HG02571 (cell line): ENCODE measurements around the gene C2CD4B.

Experiments used
- ATAC-seq: cut with Tn5 transposase; IDR thresholded peaks from one replicate; pipeline ENCODE4 v1.9.1; 2021; ENCODE audit warnings: mild to moderate bottlenecking, moderate library complexity; ENCODE audit not compliant: unreplicated experiment

C2CD4B gene

GRCh38 chr15:62149729-62150128 is 15.4 kb downstream of the C2CD4B start:
- no peak for ATAC-seq

DNA sequence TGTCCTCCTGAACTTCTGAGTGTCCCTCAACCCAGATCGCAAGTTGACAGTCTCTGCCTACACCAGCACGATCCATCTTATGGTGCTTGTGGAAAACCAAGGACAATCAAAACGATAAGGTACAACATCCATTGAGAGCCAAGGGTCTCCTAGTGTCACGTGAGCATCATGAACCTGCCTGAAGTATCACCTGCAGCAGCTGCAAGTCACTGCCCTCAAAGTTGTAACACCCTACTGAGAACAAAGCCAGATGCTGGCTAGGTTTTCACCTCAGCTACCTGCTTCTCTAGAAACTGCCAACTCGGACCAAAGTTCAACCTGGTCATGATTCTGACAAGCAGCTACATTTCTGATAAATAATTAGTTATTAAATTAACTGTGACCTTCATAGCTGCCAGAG is 17.5 kb downstream of the C2CD4B start:
- ATAC-seq = no peak

DNA sequence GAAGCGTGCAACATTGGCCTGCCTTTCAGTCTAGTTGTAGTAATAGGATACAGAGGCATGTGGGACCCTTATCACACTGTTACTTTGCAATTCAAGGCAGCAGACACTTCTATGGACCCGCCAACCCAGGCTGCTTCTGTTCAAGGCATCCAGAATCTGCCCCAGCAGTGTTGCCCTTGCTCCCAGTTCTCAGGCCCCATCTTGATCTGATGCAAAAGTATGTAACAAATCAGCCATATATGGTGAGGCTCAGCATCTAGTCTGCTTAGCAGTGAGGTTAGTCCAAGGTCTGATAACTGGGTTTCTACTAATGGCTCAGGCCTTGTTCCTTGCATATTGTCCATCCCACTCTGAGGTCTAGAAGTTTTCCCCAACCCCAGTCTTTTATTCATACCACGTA is 17.9 kb downstream of the C2CD4B start:
- ATAC-seq = no peak

- no peak for ATAC-seq
These were observed 19.9 kb downstream of the C2CD4B start for GRCh38 chr15:62145015-62145735.

DNA sequence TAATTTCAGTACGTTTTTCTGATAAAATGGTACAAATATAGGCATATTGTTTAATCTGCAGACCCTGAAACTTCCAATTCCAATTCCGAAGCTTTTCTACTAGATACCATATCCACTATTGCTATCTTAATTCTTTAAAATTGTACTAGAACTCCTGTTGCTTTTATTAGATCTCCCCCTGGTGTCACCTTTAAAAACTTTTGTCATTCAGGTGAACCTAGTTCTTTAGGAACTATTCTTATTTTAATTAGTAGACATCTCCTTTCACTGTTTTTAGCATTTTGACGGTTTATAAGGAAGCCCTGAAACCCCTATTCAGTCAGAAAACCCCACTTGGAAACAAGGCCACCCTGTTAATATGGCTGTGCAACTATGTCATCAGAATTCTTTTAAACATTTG is 22.3 kb downstream of the C2CD4B start:
- no peak for ATAC-seq

DNA sequence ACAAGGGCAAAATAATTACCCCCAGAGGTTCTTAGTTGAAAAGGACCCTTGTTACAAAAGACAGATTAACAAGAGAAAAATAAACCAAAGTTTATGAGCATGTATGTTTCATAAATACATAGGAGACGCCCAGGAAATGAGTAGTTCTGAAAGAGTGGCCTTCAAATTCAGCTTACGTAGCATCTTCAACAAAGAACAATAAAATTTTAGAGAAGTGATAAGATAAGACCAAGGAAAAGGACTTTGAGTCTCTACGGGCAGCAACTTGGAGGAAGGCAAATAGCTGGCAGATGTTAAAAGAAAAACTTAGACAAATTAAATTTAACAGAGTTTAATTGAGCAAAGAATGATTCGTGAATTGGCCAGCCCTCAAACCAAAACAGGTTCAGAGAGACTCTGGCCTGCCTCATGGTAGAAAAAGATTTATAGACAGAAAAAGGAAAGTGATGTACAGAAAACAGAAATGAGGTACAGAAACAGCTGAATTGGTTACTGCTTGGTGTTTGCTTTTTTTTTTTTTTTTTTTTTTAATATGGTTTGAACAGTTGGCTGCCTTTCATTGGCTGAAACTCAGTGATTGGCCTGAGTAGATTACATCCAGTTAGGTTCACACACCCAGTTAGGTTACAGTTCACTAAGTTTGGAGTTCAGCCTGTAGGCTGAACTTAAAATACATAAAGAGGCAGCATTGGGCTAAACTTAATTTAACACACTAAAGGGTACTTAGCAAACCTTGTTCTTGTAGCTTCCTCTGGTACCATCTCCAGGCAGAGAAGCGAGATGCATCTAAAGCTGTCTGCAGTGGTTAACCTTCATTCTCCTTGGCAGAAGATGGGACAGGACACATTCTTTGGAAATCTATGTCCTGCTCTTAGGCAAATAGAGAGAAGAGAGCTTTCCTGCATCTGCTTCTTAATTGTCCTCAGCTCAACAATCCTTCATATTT is 23.2 kb downstream of the C2CD4B start:
- no peak for ATAC-seq

- ATAC-seq = no peak
These were observed 23.9 kb downstream of the C2CD4B start for GRCh38 chr15:62141200-62141599.

GRCh38 chr15:62138124-62138523 is 27.0 kb downstream of the C2CD4B start:
- no peak for ATAC-seq

- ATAC-seq = no peak
These were observed 27.9 kb downstream of the C2CD4B start for GRCh38 chr15:62136911-62137865.

DNA sequence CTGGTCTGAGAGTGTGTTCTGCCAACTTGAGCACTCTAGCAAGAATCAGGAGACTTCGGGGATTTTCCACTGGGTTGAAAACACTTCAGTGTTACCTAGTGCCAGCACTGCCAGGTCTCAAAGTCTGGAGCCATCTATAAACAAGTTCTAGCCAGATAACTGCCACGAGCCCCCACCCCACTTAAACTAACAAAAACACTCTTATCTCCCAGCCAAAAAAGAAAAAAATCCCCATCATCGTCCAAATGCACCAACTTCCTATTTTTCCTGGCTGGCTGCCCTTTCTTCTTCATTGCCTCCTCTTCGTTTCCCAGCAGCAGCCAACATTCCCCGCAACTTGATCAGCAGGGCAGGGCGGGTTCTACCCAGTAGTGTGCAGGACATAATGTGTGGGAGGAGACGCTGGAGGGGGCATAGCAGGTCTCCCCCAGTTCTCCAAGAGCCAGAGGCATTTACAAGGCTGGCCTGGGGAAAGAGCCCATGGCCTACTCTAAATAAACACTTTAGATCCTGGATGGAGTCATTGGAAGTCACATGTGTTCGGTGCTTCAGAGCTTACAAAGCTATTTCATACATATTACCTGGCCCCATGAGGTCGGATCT is 29.5 kb downstream of the C2CD4B start:
- no peak for ATAC-seq

- no peak for ATAC-seq
These were observed 31.9 kb downstream of the C2CD4B start for GRCh38 chr15:62133141-62133540.

GRCh38 chr15:62128916-62129315 is 36.2 kb downstream of the C2CD4B start:
- no peak for ATAC-seq

DNA sequence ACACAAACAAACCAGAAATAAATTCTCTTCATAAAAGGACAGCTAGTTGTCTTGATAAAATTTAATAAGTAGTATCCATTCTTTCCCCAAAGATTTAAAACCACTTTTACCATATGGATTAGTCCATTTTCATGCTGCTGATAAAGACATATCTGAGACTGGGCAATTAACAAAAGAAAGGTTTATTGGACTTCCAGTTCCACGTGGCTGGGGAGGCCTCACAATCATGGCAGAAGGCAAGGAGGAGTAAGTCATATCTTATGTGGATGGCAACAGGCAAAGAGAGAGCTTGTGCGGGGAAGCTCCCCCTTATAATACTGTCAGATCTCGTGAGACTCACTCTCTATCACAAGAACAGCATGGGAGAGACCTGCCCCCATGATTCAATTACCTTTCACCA is 38.7 kb downstream of the C2CD4B start:
- ATAC-seq = no peak

DNA sequence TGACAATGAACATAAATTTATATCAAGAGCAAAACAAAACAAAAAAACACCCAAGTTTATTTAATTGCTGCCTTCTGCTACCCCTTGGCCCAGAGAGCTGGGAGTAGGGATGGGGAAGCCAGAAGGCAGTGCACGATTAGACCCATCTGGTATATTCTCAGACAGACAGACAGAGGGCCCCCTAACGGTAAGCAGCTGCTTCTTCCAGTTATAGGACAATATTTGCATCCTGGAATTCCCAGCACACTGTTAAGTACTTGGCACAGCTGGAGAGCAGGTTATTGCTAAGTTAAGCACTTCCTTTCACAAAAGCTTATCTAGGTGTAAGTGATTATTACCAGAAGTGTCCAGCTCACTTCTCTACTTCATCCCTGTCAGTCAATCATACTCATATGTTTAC is 39.3 kb downstream of the C2CD4B start:
- ATAC-seq = no peak

- ATAC-seq = no peak
These were observed 40.1 kb downstream of the C2CD4B start for GRCh38 chr15:62124973-62125303.

DNA sequence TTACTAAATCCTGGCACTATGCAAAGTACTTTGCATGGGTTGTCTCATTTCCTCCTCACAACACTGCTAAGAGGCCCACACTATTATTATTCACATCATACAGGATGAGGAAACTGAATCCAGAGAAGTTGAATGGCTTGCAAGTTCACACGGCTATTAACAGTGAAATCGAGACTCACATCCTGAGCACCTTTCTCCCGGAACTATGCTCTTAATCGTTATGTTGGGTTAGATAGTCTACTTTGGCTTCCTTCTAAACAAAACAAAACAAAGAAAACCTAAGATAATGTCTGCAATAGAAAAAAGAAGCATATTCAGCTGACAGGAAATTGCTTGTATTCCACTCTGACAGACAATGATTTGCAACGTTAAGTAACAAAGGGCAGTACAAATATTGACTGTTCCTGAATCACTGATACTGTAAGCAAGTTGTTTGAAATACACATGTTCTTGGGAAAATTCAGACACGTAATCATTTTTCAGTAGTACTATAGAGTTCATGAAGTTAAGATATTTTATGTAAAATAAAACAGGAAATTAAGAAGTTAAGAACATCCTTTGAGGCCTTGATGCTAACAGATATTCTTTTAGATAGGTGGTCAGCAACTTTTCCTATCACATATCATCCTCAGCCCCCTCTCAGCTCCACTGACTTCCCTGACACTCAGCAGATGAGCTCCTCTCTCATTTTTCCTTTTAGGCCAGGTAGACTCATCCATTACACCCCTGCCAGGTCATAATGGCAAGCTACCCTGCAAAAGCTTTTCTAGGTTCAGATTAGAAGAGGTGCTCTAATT is 40.7 kb downstream of the C2CD4B start:
- ATAC-seq = no peak

DNA sequence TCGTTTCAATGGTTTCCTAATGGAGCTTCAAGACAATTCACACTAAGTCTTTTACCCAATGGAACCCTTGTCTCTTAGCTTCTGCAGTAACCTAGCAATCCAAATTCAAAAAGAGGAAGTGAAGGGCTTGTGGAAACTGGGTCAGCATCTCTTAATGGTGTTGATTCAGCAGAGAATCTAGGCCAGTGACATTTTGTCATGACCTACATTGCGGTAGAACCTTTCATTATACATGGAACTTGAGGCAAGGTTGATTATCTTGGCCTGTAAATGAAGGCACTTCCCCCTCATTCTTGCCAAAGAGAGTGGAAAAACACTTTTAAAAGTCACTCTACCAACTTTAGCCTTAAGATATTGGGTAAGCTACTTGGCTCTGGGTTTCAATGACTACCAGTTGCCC is 42.8 kb downstream of the C2CD4B start:
- ATAC-seq = no peak

GRCh38 chr15:62121273-62122015 is 43.6 kb downstream of the C2CD4B start:
- no peak for ATAC-seq

GRCh38 chr15:62120776-62121175 is 44.3 kb downstream of the C2CD4B start:
- no peak for ATAC-seq
